HCT116 (cell line): ENCODE data around the gene DDX3X. TPM values are rescaled to one million over a fixed set of nuclear protein-coding genes. Genes with fewer than 3 reads are reported as not detected.

Source experiments
- ATAC-seq: fragments of 200-7000 bp; cut with Tn5 transposase; 2 replicates; pipeline ENCODE4 v1.9.1; 2020; ENCODE audit warnings: mild to moderate bottlenecking, moderate library complexity
- BruUV-seq: library from RNA; stranded (reverse); fragments of 400-500 nt; replicated peaks from 2 replicates; lab custom pipeline; 2021; lab: Mats Ljungman, UMichigan
- CTCF ChIA-PET: fragments of 300-600 bp; sonication (Branson Sonifier 250); formaldehyde crosslinking; loops from one replicate; lab custom pipeline; 2021; ENCODE audit warnings: antibody characterized with exemption; lab: Charles Lee
- POLR2A ChIA-PET: fragments of 300-600, 350-600 bp; sonication (Branson Sonifier 250); formaldehyde crosslinking; loops from one replicate; lab custom pipeline; 2021; ENCODE audit warnings: antibody characterized with exemption; lab: Charles Lee
- RAD21 ChIA-PET, 2 experiments: fragments of 300-600 bp; sonication (Branson Sonifier 250); formaldehyde crosslinking; loops; one replicate each; lab custom pipeline; 2023; ENCODE audit warnings: low total read pairs in 2 of 2; ENCODE audit not compliant: uncharacterized antibody in 2 of 2, unreplicated experiment in 2 of 2, low non-redundant PET in 1 of 2; lab: Charles Lee
- DNase-seq: peaks from one replicate; pipeline ENCODE4 v3.0.0-alpha.2; 2010; ENCODE audit warnings: low read depth, low spot score
- H2AFZ ChIP-seq: fragments of 200-600 bp; shearing (Covaris generic), sonication (generic); 2 replicates; pipeline ENCODE4 v1.6.1; 2017; ENCODE audit warnings: low read depth, mixed run types, mixed read lengths, antibody characterized with exemption, low read length; ENCODE audit not compliant: poor library complexity, severe bottlenecking
- H3K27ac ChIP-seq: 2 replicates; pipeline ENCODE4 v1.5.1; 2012; ENCODE audit warnings: low read depth, low read length
- H3K27me3 ChIP-seq: fragments of 200-600 bp; sonication (generic); 2 replicates; pipeline ENCODE4 v1.6.1; 2016; ENCODE audit warnings: mixed run types, low read length, mixed read lengths; ENCODE audit not compliant: insufficient read depth
- H3K36me3 ChIP-seq, 2 experiments: fragments of 200-500 bp in 1 of 2; fragments of 200-600 bp in 1 of 2; sonication (Bioruptor generic) in 1 of 2; sonication (generic) in 1 of 2; 2 replicates each; pipeline versions ENCODE4 v1.5.1 to v1.6.1; 2014 to 2016; ENCODE audit warnings: low read length in 2 of 2, inconsistent platforms in 1 of 2, mixed read lengths in 1 of 2, mixed run types in 1 of 2; ENCODE audit not compliant: insufficient read depth in 2 of 2, control insufficient read depth in 1 of 2
- H3K4me1 ChIP-seq, 2 experiments: fragments of 200-600 bp in 1 of 2; sonication (generic) in 1 of 2; 2 replicates each; pipeline versions ENCODE4 v1.5.1 to v1.6.1; 2012 to 2017; ENCODE audit warnings: low read length in 2 of 2, inconsistent platforms in 1 of 2, mild to moderate bottlenecking in 1 of 2, mixed read lengths in 1 of 2, mixed run types in 1 of 2, moderate library complexity in 1 of 2; ENCODE audit not compliant: insufficient read depth in 2 of 2, control insufficient read depth in 1 of 2
- H3K4me2 ChIP-seq: fragments of 200-600 bp; sonication (generic); 2 replicates; pipeline ENCODE4 v1.6.1; 2017; ENCODE audit warnings: mixed run types, low read length, mixed read lengths
- H3K4me3 ChIP-seq, 2 experiments: fragments of 200-600 bp in 1 of 2; sonication (generic) in 1 of 2; replicated peaks in 1 of 2; 2 replicates each; pipeline ENCODE4 v1.5.1; 2011 to 2016; ENCODE audit warnings: low read length in 2 of 2, control low read depth in 1 of 2, low read depth in 1 of 2, mild to moderate bottlenecking in 1 of 2, mixed read lengths in 1 of 2, mixed run types in 1 of 2
- H3K79me2 ChIP-seq: fragments of 200-600 bp; sonication (generic); 2 replicates; pipeline ENCODE4 v1.6.1; 2017; ENCODE audit warnings: mild to moderate bottlenecking, mixed run types, low read length, moderate library complexity, mixed read lengths; ENCODE audit not compliant: insufficient read depth
- H3K9ac ChIP-seq: fragments of 200-600 bp; sonication (generic); 2 replicates; pipeline ENCODE4 v1.6.1; 2016; ENCODE audit warnings: low read length, mixed read lengths
- H3K9me2 ChIP-seq: fragments of 200-600 bp; sonication (generic), shearing (Covaris generic); 2 replicates; pipeline ENCODE4 v1.6.1; 2017; ENCODE audit warnings: mixed run types, mild to moderate bottlenecking, moderate library complexity; ENCODE audit not compliant: insufficient read depth
- H3K9me3 ChIP-seq, 2 experiments: fragments of 200-500 bp in 1 of 2; fragments of 200-600 bp in 1 of 2; sonication (Bioruptor generic) in 1 of 2; sonication (generic) in 1 of 2; 2 replicates each; pipeline ENCODE4 v1.6.1; 2014 to 2017; ENCODE audit warnings: low read length in 2 of 2, mixed read lengths in 2 of 2, inconsistent platforms in 1 of 2, low read depth in 1 of 2, mild to moderate bottlenecking in 1 of 2, mixed run types in 1 of 2, moderate library complexity in 1 of 2; ENCODE audit not compliant: control insufficient read depth in 1 of 2, insufficient read depth in 1 of 2
- H4K20me1 ChIP-seq: fragments of 200-600 bp; sonication (generic), shearing (Covaris generic); 2 replicates; pipeline ENCODE4 v1.6.1; 2017; ENCODE audit warnings: mixed run types, mild to moderate bottlenecking, moderate library complexity; ENCODE audit not compliant: insufficient read depth
- ELF1 ChIP-seq: IDR thresholded peaks from 2 replicates; pipeline ENCODE4 v1.6.1; 2012; ENCODE audit warnings: low read depth, borderline replicate concordance
- EZH2 ChIP-seq: fragments of 200-600 bp; sonication (generic); IDR thresholded peaks from 2 replicates; pipeline ENCODE4 v1.6.1; 2017; ENCODE audit warnings: antibody characterized with exemption, mixed run types
- FOSL1 ChIP-seq: IDR thresholded peaks from 2 replicates; pipeline ENCODE4 v1.6.1; 2012; ENCODE audit warnings: low read depth
- JUND ChIP-seq: IDR thresholded peaks from 2 replicates; pipeline ENCODE4 v1.6.1; 2012
- POLR2A ChIP-seq: IDR thresholded peaks from 2 replicates; pipeline ENCODE4 v1.7.0; 2011; ENCODE audit warnings: borderline replicate concordance; ENCODE audit not compliant: insufficient read depth, insufficient read length; ENCODE audit errors: extremely low read depth
- POLR2AphosphoS5 ChIP-seq: IDR thresholded peaks from 2 replicates; pipeline ENCODE4 v1.6.1; 2011; ENCODE audit warnings: mild to moderate bottlenecking, low read depth, low read length, moderate library complexity
- RAD21 ChIP-seq: IDR thresholded peaks from 2 replicates; pipeline ENCODE4 v1.6.1; 2012; ENCODE audit warnings: low read depth, mild to moderate bottlenecking
- SRF ChIP-seq: IDR thresholded peaks from 2 replicates; pipeline ENCODE4 v1.6.1; 2012; ENCODE audit warnings: low read depth
- TCF7L2 ChIP-seq: IDR thresholded peaks from 2 replicates; pipeline ENCODE4 v1.7.0; 2011; ENCODE audit warnings: borderline replicate concordance, inconsistent platforms; ENCODE audit not compliant: insufficient read depth, insufficient read length; ENCODE audit errors: extremely low read depth
- YY1 ChIP-seq: IDR thresholded peaks from 2 replicates; pipeline ENCODE4 v1.6.1; 2011; ENCODE audit warnings: low read length, low read depth, moderate library complexity, mild to moderate bottlenecking; ENCODE audit not compliant: insufficient replicate concordance; ENCODE audit errors: extremely low read depth
- ZFX ChIP-seq: fragments of 450-650 bp; IDR thresholded peaks from 2 replicates; pipeline ENCODE4 v1.6.1; 2017
- intact Hi-C: fragments of 100-400 bp; cut with micrococcal nuclease; formaldehyde crosslinking; loops from 2 replicates; pipeline ENCODE4 v1.10.0; 2022
- total RNA-seq: library from RNA; stranded (reverse); gene quantifications from one replicate; pipeline ENCODE4 v1.2.1, GENCODE V29; 2021; ENCODE audit not compliant: unreplicated experiment
- TF ChIP-seq, protein P1 (sequence below): IDR thresholded peaks from 2 replicates; pipeline ENCODE4 v1.6.1; 2012
- TF ChIP-seq, protein P2 (sequence below): IDR thresholded peaks from 2 replicates; pipeline ENCODE4 v1.6.1; 2011; ENCODE audit warnings: mild to moderate bottlenecking, low read length, moderate library complexity; ENCODE audit not compliant: insufficient replicate concordance; ENCODE audit errors: extremely low read depth
- TF ChIP-seq, protein P3 (sequence below): IDR thresholded peaks from 2 replicates; pipeline ENCODE4 v1.6.1; 2012; ENCODE audit warnings: low read depth

DDX3X gene
- total RNA-seq, 1 experiment from 2014 or later = 253 TPM

DNA sequence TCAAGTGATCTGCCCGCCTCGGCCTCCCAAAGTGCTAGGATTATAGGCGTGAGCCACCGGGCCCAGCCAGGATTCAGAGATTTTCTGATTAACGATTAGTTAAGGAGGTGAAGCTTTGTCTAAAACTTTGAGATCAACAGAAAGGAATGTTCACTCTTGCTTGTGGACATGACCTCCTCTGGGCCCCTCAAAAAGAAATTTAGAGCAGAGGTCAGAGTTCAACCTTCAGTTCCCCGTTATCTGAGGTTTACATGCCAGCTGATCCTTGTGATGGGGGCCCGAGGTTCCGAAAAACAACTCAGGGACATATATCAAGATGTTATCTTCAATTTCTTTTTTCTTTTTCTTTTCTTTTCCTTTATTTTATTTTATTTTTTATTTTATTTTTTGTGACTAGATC, 54.6 kb downstream of the DDX3X start:
- no peak for ATAC-seq
- ChIA-PET CTCF (no interaction called here), POLR2A (no interaction called here)
- BruUV-seq = no TSS peak
- Histone ChIP-seq H2AFZ (no peak overlapping the region), H3K27me3 (no peaks in the 10 kb centered on the region)
- TF ChIP-seq, protein P1, sequence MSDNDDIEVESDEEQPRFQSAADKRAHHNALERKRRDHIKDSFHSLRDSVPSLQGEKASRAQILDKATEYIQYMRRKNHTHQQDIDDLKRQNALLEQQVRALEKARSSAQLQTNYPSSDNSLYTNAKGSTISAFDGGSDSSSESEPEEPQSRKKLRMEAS = no peak
- TF ChIP-seq, protein P2, sequence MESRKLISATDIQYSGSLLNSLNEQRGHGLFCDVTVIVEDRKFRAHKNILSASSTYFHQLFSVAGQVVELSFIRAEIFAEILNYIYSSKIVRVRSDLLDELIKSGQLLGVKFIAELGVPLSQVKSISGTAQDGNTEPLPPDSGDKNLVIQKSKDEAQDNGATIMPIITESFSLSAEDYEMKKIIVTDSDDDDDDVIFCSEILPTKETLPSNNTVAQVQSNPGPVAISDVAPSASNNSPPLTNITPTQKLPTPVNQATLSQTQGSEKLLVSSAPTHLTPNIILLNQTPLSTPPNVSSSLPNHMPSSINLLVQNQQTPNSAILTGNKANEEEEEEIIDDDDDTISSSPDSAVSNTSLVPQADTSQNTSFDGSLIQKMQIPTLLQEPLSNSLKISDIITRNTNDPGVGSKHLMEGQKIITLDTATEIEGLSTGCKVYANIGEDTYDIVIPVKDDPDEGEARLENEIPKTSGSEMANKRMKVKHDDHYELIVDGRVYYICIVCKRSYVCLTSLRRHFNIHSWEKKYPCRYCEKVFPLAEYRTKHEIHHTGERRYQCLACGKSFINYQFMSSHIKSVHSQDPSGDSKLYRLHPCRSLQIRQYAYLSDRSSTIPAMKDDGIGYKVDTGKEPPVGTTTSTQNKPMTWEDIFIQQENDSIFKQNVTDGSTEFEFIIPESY = no peak
- TF ChIP-seq ZFX (no peak), YY1 (no peak), FOSL1 (no peak), JUND (no peak), EZH2 (no peak), ELF1 (no peak), POLR2AphosphoS5 (no peak), RAD21 (no peak), POLR2A (no peak), TCF7L2 (no peak), SRF (no peak)
- TF ChIP-seq, protein P3, sequence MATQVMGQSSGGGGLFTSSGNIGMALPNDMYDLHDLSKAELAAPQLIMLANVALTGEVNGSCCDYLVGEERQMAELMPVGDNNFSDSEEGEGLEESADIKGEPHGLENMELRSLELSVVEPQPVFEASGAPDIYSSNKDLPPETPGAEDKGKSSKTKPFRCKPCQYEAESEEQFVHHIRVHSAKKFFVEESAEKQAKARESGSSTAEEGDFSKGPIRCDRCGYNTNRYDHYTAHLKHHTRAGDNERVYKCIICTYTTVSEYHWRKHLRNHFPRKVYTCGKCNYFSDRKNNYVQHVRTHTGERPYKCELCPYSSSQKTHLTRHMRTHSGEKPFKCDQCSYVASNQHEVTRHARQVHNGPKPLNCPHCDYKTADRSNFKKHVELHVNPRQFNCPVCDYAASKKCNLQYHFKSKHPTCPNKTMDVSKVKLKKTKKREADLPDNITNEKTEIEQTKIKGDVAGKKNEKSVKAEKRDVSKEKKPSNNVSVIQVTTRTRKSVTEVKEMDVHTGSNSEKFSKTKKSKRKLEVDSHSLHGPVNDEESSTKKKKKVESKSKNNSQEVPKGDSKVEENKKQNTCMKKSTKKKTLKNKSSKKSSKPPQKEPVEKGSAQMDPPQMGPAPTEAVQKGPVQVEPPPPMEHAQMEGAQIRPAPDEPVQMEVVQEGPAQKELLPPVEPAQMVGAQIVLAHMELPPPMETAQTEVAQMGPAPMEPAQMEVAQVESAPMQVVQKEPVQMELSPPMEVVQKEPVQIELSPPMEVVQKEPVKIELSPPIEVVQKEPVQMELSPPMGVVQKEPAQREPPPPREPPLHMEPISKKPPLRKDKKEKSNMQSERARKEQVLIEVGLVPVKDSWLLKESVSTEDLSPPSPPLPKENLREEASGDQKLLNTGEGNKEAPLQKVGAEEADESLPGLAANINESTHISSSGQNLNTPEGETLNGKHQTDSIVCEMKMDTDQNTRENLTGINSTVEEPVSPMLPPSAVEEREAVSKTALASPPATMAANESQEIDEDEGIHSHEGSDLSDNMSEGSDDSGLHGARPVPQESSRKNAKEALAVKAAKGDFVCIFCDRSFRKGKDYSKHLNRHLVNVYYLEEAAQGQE = no peak
- TF ChIP-seq, all 23 proteins: peak for 0
- no peak overlapping the region for H3K27ac ChIP-seq
- DNase-seq = no peak
- H3K36me3 ChIP-seq = no peaks in the 10 kb centered on the region
- no peak overlapping the region for H3K4me2 ChIP-seq
- no peaks in the 10 kb centered on the region for H3K9me3 ChIP-seq
- intact Hi-C loops = no loop called here
- H3K79me2 ChIP-seq = no peaks in the 10 kb centered on the region
- H3K4me3 ChIP-seq = no peak overlapping the region
- no peaks in the 10 kb centered on the region for H4K20me1 ChIP-seq
- H3K9me2 ChIP-seq = no peaks in the 10 kb centered on the region
- peaks cover under 1 to 11% of the 10 kb centered on the region in 2 experiments; a peak in 3 of 4 replicates for H3K4me1 ChIP-seq
- RAD21 ChIA-PET = no interaction called here
- H3K9ac ChIP-seq = no peak overlapping the region
